Activated CD8-positive, alpha-beta T cell treated with anti-CD3 and anti-CD28 coated beads for 36 hours (primary cell): Measurements from ENCODE around the gene ZNF804B. TPM values are rescaled to one million over a fixed set of nuclear protein-coding genes. Genes with fewer than 3 reads are reported as not detected.

ENCODE experiments used
- ATAC-seq: fragments of 200-7000 bp; cut with Tn5 transposase; one replicate; pipeline ENCODE4 v1.10.0; 2021; ENCODE audit warnings: mild to moderate bottlenecking, moderate library complexity
- CTCF ChIA-PET: fragments of 350-600 bp; sonication (Branson Sonifier 250); formaldehyde crosslinking; loops from one replicate; lab custom pipeline; 2021; ENCODE audit warnings: antibody characterized with exemption; lab: Charles Lee
- POLR2A ChIA-PET: fragments of 350-600 bp; sonication (Branson Sonifier 250); formaldehyde crosslinking; loops from one replicate; lab custom pipeline; 2021; ENCODE audit warnings: antibody characterized with exemption; lab: Charles Lee
- DNase-seq: peaks from one replicate; pipeline ENCODE4 v3.0.0-alpha.2; 2020
- H3K27ac Mint-ChIP-seq: one replicate; pipeline ENCODE4 v1.8.0; 2021; ENCODE audit warnings: mild to moderate bottlenecking, mixed read lengths
- H3K27me3 Mint-ChIP-seq: one replicate; pipeline ENCODE4 v1.8.0; 2021; ENCODE audit warnings: mixed read lengths
- H3K36me3 Mint-ChIP-seq: one replicate; pipeline ENCODE4 v1.8.0; 2021; ENCODE audit warnings: low read depth, mixed read lengths
- H3K4me1 Mint-ChIP-seq: one replicate; pipeline ENCODE4 v1.8.0; 2021; ENCODE audit warnings: low read depth, mixed read lengths
- H3K4me3 Mint-ChIP-seq: one replicate; pipeline ENCODE4 v1.8.0; 2021; ENCODE audit warnings: mild to moderate bottlenecking, moderate library complexity, mixed read lengths
- H3K9me3 Mint-ChIP-seq: one replicate; pipeline ENCODE4 v1.8.0; 2021; ENCODE audit warnings: mixed read lengths
- CTCF ChIP-seq: fragments of 200-600 bp; IDR thresholded peaks from one replicate; pipeline ENCODE4 v1.8.0; 2022; ENCODE audit warnings: antibody characterized with exemption, mild to moderate bottlenecking
- intact Hi-C: fragments of 100-400 bp; cut with micrococcal nuclease; formaldehyde crosslinking; loops from one replicate; pipeline ENCODE4 v1.10.0; 2022
- total RNA-seq, 2 experiments: library from RNA; stranded (reverse); gene quantifications; one replicate each; pipeline ENCODE4 v1.2.3, GENCODE V29; 2021

ZNF804B gene
- total RNA-seq, 2 experiments from 2014 or later: not detected

- ChIA-PET POLR2A (no interaction called here), CTCF (no interaction called here)
- H3K36me3 Mint-ChIP-seq: no peaks in the 10 kb centered on the region
- peaks cover 1% of the 10 kb centered on the region for H3K27me3 Mint-ChIP-seq
- ATAC-seq: no peak
- intact Hi-C loops: no loop called here
- no peak for DNase-seq
- peaks cover 2% of the 10 kb centered on the region for H3K9me3 Mint-ChIP-seq
- TF ChIP-seq CTCF: no peak
- no peak overlapping the region for H3K27ac Mint-ChIP-seq
- no peaks in the 10 kb centered on the region for H3K4me1 Mint-ChIP-seq
- no peak overlapping the region for H3K4me3 Mint-ChIP-seq
Measured at GRCh38 chr7:88826222-88826621, 66.7 kb downstream of the ZNF804B start.

- no peak for ATAC-seq
- Mint-ChIP-seq H3K36me3 (no peaks in the 10 kb centered on the region), H3K9me3 (no peaks in the 10 kb centered on the region), H3K27me3 (no peaks in the 10 kb centered on the region), H3K27ac (no peak overlapping the region), H3K4me3 (no peak overlapping the region), H3K4me1 (no peaks in the 10 kb centered on the region)
- DNase-seq: no peak
- intact Hi-C loops: no loop called here
- ChIA-PET POLR2A (no interaction called here), CTCF (interaction anchor here (1.0 to 1.2 kb wide), 2 partner anchors 9 to 127 kb away, joined by 3 to 5 read pairs; no protein-coding TSS in a partner anchor)
- peak; percentile 33 for TF ChIP-seq CTCF
Measured at GRCh38 chr7:88835147-88835728, 75.7 kb downstream of the ZNF804B start.

- intact Hi-C loops: no loop called here
- Mint-ChIP-seq H3K27ac (no peak overlapping the region), H3K36me3 (no peaks in the 10 kb centered on the region), H3K27me3 (no peaks in the 10 kb centered on the region), H3K4me3 (no peak overlapping the region), H3K9me3 (no peaks in the 10 kb centered on the region), H3K4me1 (no peaks in the 10 kb centered on the region)
- ATAC-seq: no peak
- CTCF ChIA-PET: interaction anchor here (1.5 kb wide), 1 partner anchor 12 kb away, joined by 4 read pairs; no protein-coding TSS in a partner anchor
- TF ChIP-seq CTCF: no peak
- POLR2A ChIA-PET: no interaction called here
- DNase-seq: no peak
Measured at GRCh38 chr7:88842201-88842600, 82.7 kb downstream of the ZNF804B start.

GRCh38 chr7:88845091-88845490 is 85.6 kb downstream of the ZNF804B start:
- ATAC-seq (no peak), DNase-seq (no peak)
- Mint-ChIP-seq H3K4me1 (no peaks in the 10 kb centered on the region), H3K36me3 (no peaks in the 10 kb centered on the region), H3K4me3 (no peak overlapping the region), H3K9me3 (no peaks in the 10 kb centered on the region), H3K27ac (no peak overlapping the region), H3K27me3 (no peaks in the 10 kb centered on the region)
- intact Hi-C loops: no loop called here
- ChIA-PET POLR2A (no interaction called here), CTCF (interaction anchor here (1.8 kb wide), 1 partner anchor 10 kb away, joined by 5 read pairs; no protein-coding TSS in a partner anchor)
- no peak for TF ChIP-seq CTCF

- ChIA-PET POLR2A (no interaction called here), CTCF (no interaction called here)
- Mint-ChIP-seq H3K27ac (no peak overlapping the region), H3K4me1 (no peaks in the 10 kb centered on the region), H3K27me3 (no peaks in the 10 kb centered on the region), H3K36me3 (no peaks in the 10 kb centered on the region), H3K9me3 (no peaks in the 10 kb centered on the region), H3K4me3 (no peak overlapping the region)
- ATAC-seq: no peak
- no peak for TF ChIP-seq CTCF
- intact Hi-C loops: no loop called here
- no peak for DNase-seq
Measured at GRCh38 chr7:88851220-88851619, 91.7 kb downstream of the ZNF804B start.
